PFSK-1 (cell line): Measurements from ENCODE around the gene CCDC181.

Source experiments
- FOXP2 ChIP-seq: optimal IDR thresholded peaks from 2 replicates; pipeline ENCODE3; 2011; ENCODE audit warnings: borderline replicate concordance, control low read depth, inconsistent platforms; ENCODE audit not compliant: insufficient read depth; ENCODE audit errors: extremely low read length, extremely low read depth
- POLR2AphosphoS5 ChIP-seq: IDR thresholded peaks from 2 replicates; pipeline ENCODE4 v1.6.1; 2012; ENCODE audit warnings: low read depth, mild to moderate bottlenecking, control low read depth, low read length, moderate library complexity
- REST ChIP-seq, 2 experiments: IDR thresholded peaks; 2 replicates each; pipeline versions ENCODE4 v1.6.1 to v1.8.0; 2011 to 2012; ENCODE audit warnings: low read depth in 2 of 2, low read length in 2 of 2, control low read depth in 1 of 2, inconsistent platforms in 1 of 2, mild to moderate bottlenecking in 1 of 2, moderate library complexity in 1 of 2; ENCODE audit not compliant: insufficient read depth in 1 of 2
- SIN3A ChIP-seq: IDR thresholded peaks from 2 replicates; pipeline ENCODE4 v1.6.1; 2012; ENCODE audit warnings: mild to moderate bottlenecking, low read length, moderate library complexity, borderline replicate concordance; ENCODE audit not compliant: insufficient read depth
- TAF1 ChIP-seq: IDR thresholded peaks from 2 replicates; pipeline ENCODE4 v1.6.1; 2012; ENCODE audit warnings: low read length, control low read depth, borderline replicate concordance; ENCODE audit not compliant: insufficient read depth

CCDC181 gene

GRCh38 chr1:169414952-169415351 lies 12.3 kb downstream of the CCDC181 start:
- no peak for TF ChIP-seq REST (IDR thresholded peaks at IDR 0.05; ENCODE audit: insufficient read depth in 1 of 2, low read depth in 2 of 2, low read length in 2 of 2)
- TF ChIP-seq FOXP2: no peak
- no peak for TF ChIP-seq POLR2AphosphoS5

- TF ChIP-seq SIN3A: no peak
- no peak for TF ChIP-seq FOXP2
- no peak for TF ChIP-seq REST (IDR thresholded peaks at IDR 0.05; ENCODE audit: insufficient read depth in 1 of 2, low read depth in 2 of 2, low read length in 2 of 2)
- no peak for TF ChIP-seq TAF1
- TF ChIP-seq POLR2AphosphoS5: no peak
Measured at GRCh38 chr1:169395955-169396354, 31.3 kb downstream of the CCDC181 start.

DNA sequence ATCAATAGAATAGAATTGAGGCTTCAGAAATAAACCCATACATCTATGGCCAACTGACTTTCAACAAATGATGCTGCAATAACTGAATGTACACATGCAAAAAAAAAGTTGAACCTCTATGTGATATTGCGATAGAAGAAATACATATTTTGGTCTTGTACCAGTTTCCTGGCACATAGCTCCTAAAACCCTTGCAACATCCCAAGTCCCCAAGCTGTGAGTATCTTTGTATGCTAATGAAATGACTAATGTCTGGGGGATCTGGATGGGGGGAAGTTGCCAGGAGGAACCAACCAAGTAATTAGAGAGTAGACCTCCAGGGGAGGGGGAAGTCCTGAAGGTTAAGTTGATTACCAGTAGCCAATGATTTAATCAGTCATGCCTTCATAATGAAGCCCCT lies 34.9 kb downstream of the CCDC181 start:
- no peak for TF ChIP-seq SIN3A
- no peak for TF ChIP-seq REST (IDR thresholded peaks at IDR 0.05; ENCODE audit: insufficient read depth in 1 of 2, low read depth in 2 of 2, low read length in 2 of 2)
- no peak for TF ChIP-seq FOXP2
- no peak for TF ChIP-seq TAF1

GRCh38 chr1:169390303-169390702 lies 37.0 kb downstream of the CCDC181 start:
- TF ChIP-seq FOXP2: no peak
- TF ChIP-seq REST (IDR thresholded peaks at IDR 0.05; ENCODE audit: insufficient read depth in 1 of 2, low read depth in 2 of 2, low read length in 2 of 2): no peak
- TF ChIP-seq TAF1: no peak

GRCh38 chr1:169387399-169387798 lies 39.9 kb downstream of the CCDC181 start:
- TF ChIP-seq FOXP2 (no peak), POLR2AphosphoS5 (no peak), TAF1 (no peak), REST (IDR thresholded peaks at IDR 0.05; ENCODE audit: insufficient read depth in 1 of 2, low read depth in 2 of 2, low read length in 2 of 2) (no peak), SIN3A (no peak)
